EH (cell line): ENCODE results near the gene ATXN7.

ENCODE experiments used
- DNase-seq: peaks from one replicate; pipeline ENCODE4 v3.0.0-alpha.2; 2015; ENCODE audit warnings: low read depth

Gene ATXN7

GRCh38 chr3:63863150-63864007 is at the start of gene ATXN7, which contains the start of gene THOC7:
TSS of gene ATXN7 (plus strand) at chr3:63863867. CDS start at chr3:63912599, 48,732 bp downstream.
TSS of gene THOC7 (minus strand) at chr3:63863805. CDS start at chr3:63863790, 15 bp downstream.
- peak; percentile 75 for DNase-seq

GRCh38 chr3:63814237-63814636 is 49.4 kb upstream of the ATXN7 start:
- DNase-seq: no peak

- no peak for DNase-seq
Measured at GRCh38 chr3:63817225-63817624, 46.4 kb upstream of the ATXN7 start.

- peak; percentile 66 for DNase-seq
Measured at GRCh38 chr3:63818282-63819150, 45.2 kb upstream of the ATXN7 start.

GRCh38 chr3:63819151-63819398 is 44.6 kb upstream of the ATXN7 start, which contains the start of gene C3orf49:
TSS of gene C3orf49 (plus strand) at chr3:63819299. CDS start at chr3:63819472, 173 bp downstream.
- no peak for DNase-seq

GRCh38 chr3:63824309-63824708 is 39.4 kb upstream of the ATXN7 start:
- peak; percentile 88 for DNase-seq

- no peak for DNase-seq
Measured at GRCh38 chr3:63830526-63830925, 33.1 kb upstream of the ATXN7 start.

- DNase-seq: no peak
Measured at GRCh38 chr3:63832395-63832794, 31.3 kb upstream of the ATXN7 start.

- no peak for DNase-seq
Measured at GRCh38 chr3:63841704-63842103, 22.0 kb upstream of the ATXN7 start.

GRCh38 chr3:63842127-63842526 is 21.5 kb upstream of the ATXN7 start:
- no peak for DNase-seq

- DNase-seq: peak; percentile 38
Measured at GRCh38 chr3:63845215-63845614, 18.5 kb upstream of the ATXN7 start.

- no peak for DNase-seq
Measured at GRCh38 chr3:63847718-63848450, 15.8 kb upstream of the ATXN7 start.

- no peak for DNase-seq
Measured at GRCh38 chr3:63849175-63849574, 14.5 kb upstream of the ATXN7 start.

- DNase-seq: no peak
Measured at GRCh38 chr3:63851287-63851686, 12.4 kb upstream of the ATXN7 start.

- no peak for DNase-seq
Measured at GRCh38 chr3:63853106-63853505, 10.6 kb upstream of the ATXN7 start.

GRCh38 chr3:63855333-63855940 is 8.2 kb upstream of the ATXN7 start:
- DNase-seq: no peak

- peak; percentile 14 for DNase-seq
Measured at GRCh38 chr3:63857311-63857710, 6.4 kb upstream of the ATXN7 start.

GRCh38 chr3:63860776-63861175 is 2.9 kb upstream of the ATXN7 start:
- DNase-seq: no peak

GRCh38 chr3:63861306-63861705 is 2.4 kb upstream of the ATXN7 start:
- no peak for DNase-seq

- DNase-seq: peak; percentile 3
Measured at GRCh38 chr3:63862804-63863149, 890 bp upstream of the ATXN7 start.

GRCh38 chr3:63864008-63864964 is 619 bp downstream of the ATXN7 start:
- peak; percentile 35 for DNase-seq
